ENCODE results near the gene CDK12.

Gene CDK12

DNA sequence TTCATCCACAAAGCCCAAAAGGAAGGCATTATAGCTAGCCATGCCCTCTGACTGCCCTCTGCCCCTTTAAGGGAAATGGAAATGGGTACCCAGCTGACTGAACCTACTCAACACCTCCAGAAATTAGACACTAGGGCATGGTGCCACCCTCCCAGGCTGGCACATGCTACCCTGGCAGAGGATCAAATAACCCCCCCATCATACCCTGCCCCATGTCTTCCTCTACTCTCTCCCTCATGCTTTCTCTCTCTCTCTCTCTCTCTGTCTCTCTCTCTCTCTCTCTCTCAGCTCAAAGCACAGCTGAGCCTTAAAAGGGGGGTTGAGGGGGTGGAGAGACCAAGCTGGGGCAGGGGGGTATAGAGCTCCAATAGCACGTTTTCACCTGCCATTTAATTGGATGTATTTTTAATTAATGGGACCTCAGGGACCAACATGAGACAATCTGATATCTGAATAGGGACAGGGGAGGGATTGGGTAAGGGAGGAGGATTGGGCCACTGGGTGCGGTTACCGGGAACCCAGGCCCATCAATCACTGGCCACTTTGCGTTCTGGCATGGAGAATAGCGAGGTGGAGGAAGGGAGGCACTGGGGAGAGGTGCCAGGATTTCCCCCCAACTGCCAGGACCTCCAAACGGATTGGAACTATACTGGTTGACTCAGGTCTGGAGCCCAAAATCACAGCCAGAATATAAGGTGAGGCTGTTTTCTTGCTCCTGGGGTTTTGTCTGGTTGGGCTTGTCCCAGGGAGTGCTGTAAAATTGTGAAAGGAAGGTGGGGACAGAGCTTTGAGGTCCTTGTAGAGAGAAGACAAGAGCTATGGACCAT is 88.7 kb downstream of the CDK12 start:
- no peak for DNase-seq

DNA sequence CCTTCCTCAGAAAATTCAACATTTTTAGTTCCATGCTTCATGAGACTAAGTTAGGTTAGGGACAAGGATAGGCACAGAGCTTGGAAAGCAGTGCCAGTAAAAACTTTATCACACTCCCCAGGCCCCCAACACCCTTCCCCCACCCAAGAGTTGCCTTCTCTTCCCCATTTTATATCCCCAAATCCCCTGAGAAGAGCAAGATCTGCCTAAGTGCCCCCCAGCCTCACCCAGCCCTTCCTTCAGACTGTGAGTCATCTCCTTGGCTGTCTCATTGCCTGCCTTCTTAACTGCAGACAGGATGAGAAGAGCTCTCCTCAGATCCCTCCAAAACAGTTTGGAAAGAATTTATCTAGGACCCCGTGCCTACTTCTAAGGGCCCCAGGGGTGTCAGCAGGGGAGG is 90.6 kb downstream of the CDK12 start:
- no peak for DNase-seq

- DNase-seq, result no peak
Measured at GRCh38 chr17:39553341-39553945, 92.2 kb downstream of the CDK12 start.

DNA sequence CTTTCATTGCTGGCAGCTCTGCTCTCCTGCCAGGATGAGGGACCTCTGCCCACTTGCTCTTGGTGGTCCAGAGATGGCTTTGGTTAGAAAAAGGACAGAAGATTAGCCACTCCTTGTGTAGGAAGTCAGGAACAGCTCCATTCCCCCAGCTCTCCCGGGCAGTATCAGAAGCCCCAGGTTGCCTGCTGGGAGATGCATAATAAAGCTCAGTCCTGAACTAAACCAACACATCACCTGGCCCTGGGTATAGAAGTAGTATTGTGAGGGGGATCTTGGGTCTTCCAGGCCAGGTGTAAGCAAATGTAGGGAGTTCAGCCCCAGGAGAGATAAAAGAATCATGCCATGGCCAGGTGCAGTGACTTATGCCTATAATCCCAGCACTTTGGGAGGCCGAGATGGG is 94.1 kb downstream of the CDK12 start:
- DNase-seq, result no peak

DNA sequence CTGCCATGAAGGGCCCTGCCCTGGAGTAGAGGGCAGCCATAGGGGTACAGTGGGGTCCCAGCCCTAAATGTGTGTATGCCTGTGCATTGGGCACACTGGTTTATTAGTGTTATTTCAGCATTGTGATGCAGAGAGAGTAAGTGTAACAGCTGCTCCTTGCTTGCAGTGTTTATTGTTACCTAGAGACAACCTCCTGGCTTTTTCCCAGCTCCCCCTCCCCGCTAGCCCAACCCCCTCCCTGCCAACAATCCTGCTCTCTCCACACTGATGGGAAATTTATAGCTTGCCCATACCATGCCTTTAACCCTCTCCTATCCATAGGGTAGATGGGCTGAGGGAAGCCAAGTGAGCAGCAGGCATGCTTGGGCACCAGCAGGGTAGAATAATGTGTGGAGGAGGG is 95.1 kb downstream of the CDK12 start:
- DNase-seq, result no peak

- no peak for DNase-seq
Measured at GRCh38 chr17:39562395-39562794, 101.1 kb downstream of the CDK12 start.

GRCh38 chr17:39562976-39563375 is 101.7 kb downstream of the CDK12 start:
- DNase-seq, result no peak

GRCh38 chr17:39563476-39563875 is 102.2 kb downstream of the CDK12 start:
- no peak for DNase-seq

DNA sequence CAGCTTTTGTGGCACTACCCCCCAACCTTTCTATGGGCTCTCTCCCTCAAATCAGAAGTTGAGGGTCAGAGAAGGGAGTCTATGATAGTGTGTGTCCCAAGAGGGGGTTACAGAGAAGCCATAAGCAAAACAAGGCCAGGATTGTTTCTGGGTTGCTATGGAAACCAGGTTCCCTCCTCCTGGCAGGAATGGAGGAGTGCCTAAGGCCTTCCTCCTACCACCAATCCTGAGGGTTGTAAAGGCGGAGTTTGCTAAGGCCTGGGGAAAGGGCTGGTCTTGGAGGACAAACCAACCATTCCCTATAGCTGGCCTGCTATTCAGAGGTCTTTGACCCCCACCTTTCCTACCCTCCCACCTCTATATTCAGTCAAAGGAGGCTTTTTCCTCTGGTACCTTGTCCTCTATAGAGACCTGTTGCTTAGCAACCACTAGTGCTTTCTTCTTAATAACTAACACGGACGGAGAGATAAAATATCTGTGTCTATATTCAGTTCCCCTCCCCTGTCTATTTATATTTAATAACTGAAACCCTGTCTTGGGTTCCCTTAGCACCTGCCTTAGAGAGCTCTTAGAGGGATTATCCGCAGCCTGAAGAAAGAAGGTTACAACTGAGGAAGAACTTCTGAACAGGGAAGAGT is 103.0 kb downstream of the CDK12 start:
- no peak for DNase-seq

DNA sequence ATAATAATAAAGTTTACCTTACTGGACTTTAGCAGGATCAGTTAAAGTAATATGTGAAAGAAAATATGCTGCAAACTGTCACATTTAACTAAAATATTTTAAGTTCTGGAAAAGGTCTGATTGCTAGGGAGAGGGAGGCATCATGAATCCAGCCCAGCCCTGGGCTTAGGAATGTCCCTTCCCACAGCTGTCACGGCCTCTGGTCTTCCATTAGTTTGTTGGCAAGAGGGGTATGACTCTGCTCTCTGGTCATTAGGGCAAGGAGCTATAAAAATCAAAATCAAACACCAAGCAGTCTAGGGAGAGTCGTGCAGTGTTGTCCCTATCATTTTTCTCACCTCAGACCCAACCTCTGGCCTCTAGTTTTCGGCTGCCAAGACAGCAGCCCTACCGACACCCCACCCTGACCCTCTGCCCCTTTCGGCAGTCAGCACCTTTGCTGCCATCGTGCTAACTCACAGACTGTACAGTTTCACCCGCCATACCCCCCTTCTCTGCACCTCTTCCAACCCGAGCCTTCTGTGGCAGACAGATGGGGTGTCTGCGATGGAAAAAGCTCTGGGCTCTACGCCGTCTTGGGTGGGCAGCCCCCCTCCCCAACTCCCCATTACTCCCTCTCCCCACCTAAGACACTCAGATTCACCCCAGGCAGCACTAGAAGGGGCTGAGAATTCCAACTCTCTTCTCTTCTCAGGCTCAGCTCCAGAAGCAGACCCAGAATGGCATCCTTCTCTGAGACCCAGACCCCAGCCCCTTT is 105.0 kb downstream of the CDK12 start:
- no peak for DNase-seq

- DNase-seq, result no peak
Measured at GRCh38 chr17:39568702-39569101, 107.4 kb downstream of the CDK12 start.

DNA sequence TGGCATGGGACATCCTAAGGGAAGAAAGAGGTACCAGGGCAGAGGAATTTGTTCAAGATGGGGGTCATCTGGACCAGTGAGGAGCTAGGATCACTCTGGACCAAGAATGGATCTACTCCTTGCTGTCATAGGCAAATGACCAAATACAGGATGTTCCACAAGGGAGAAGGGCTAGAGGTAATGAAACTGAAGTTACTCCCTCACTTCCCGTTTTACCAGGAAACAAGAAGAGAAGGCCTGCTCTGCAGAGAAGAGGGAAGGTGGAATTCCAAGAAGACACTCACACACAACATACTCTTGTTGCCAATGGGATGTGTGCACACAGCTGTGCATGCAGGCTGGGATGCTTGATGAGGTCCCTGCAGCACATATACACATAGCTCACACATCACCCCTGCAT is 107.8 kb downstream of the CDK12 start:
- DNase-seq, result no peak

- no peak for DNase-seq
Measured at GRCh38 chr17:39572121-39572520, 110.8 kb downstream of the CDK12 start.

GRCh38 chr17:39573447-39574298 is 112.4 kb downstream of the CDK12 start:
- DNase-seq, result peak in 1 of 6 experiments; percentile 11

- no peak for DNase-seq
Measured at GRCh38 chr17:39576187-39576586, 114.9 kb downstream of the CDK12 start.

- no peak for DNase-seq
Measured at GRCh38 chr17:39578272-39578671, 117.0 kb downstream of the CDK12 start.

GRCh38 chr17:39579318-39580081 is 118.2 kb downstream of the CDK12 start:
- no peak for DNase-seq

GRCh38 chr17:39580082-39580468 is 118.8 kb downstream of the CDK12 start:
- no peak for DNase-seq

DNA sequence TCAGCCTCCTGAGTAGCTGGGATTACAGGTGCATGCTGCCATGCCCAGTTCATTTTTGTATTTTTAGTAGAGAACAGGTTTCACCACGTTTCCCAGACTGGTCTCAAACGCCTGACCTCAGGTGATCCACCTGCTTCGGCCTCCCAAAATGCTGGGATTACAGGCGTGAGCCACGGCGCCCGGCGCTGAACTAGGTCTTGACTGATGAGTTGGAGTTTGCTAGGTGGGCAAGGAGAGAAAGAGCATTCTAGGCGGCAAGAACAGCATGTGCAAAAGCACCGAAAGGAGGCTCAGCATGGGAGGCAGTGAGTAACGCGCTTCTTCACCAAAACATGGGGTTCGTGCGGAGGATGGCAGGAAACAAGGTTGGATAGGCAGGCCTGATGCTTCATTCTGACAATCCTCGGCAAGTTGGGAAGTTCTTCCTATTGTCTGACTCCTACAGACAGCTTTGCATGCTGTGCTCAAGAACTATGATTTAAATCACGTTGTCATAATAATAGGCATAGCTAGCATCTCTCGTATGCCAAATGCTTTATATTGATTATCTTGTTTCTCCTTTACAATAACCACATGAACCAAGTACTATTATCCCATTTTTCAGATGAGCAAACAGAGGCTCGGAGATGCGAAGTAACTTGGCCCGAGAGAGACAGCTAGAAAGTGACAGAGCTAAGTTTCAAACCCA is 119.9 kb downstream of the CDK12 start:
- no peak for DNase-seq

DNA sequence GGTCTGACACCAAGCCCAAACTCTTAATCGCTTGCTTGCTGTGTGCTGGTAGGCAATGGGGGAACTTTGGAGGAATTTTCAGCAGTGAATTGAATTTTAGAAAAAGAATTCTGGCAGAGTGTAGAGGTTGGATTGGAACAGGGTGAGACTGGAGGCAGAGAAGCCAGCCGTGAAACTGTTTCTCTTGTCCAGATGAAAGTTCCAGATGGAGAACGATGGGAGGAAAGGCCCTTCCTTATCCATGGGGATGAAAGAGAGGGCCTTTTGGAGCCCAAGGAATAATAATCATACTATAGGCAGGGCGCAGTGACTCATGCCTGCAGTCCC is 120.4 kb downstream of the CDK12 start:
- DNase-seq, result no peak

GRCh38 chr17:39582658-39583057 is 121.4 kb downstream of the CDK12 start:
- no peak for DNase-seq

All from stimulated activated naive CD4-positive, alpha-beta T cell (primary cell).